ENCODE results near the gene PAQR4.
"Not testable (repeated sequence)": the region's sequence is repeated elsewhere in the genome, so short reads cannot be mapped to it uniquely, and the experiment has no call there.

The PAQR4 gene

GRCh38 chr16:2968738-2969544 is at the start of gene PAQR4:
PAQR4 (plus strand) TSS chr16:2969348; CDS start chr16:2969675, 327 bp downstream.
- DNase-seq = peak; percentile 97

GRCh38 chr16:2919511-2920255 is 49.5 kb upstream of the PAQR4 start:
- peak; percentile 71 for DNase-seq

GRCh38 chr16:2923481-2923880 is 45.7 kb upstream of the PAQR4 start:
- DNase-seq = no peak

GRCh38 chr16:2924901-2925755 is 44.0 kb upstream of the PAQR4 start:
- no peak for DNase-seq

GRCh38 chr16:2925951-2926649 is 43.0 kb upstream of the PAQR4 start:
- DNase-seq = no peak

DNA sequence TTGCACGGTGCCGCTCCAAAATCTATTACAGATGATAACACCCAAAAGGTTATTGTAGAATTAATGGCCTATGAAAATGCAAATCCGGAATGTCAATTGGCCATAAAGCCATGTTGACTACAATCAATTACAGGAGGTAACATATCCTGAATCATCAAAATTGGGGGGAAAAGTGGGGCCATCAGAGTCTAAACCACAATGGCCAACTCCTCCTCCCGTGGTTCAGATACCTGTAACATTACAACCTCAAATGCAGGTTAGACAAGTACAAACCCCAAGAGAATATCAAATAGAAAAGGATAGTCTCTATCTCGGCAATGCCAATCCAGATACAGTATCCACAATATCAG is 42.5 kb upstream of the PAQR4 start:
- no peak for DNase-seq

DNA sequence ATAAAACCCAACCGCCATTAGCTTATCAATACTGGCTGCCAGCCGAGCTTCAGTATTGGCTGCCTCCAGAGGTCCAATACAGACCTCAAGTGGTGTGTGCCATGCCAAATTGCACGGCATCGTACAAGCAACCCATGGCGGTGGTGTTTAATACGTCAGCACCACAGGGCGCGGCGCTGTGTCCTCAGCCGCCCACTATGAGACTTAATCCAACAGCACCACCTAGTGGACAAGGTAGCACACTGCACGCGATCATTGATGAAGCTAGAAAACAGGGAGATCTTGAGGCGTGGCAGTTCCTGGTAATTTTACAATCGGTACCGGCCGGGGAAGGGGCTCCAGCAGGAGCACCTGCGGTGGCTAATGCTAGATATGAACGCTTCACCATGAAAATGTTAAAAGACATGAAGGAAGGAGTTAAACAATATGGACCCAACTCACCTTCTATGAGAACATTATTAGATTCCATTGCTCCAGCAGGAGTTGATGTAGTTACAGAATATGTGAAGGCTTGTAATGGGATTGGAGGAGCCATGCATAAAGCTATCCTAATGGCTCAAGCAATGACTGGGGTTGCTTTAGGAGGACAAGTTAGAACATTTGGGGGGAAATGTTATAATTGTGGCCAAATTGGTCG is 42.0 kb upstream of the PAQR4 start:
- DNase-seq = peak; percentile 96

DNA sequence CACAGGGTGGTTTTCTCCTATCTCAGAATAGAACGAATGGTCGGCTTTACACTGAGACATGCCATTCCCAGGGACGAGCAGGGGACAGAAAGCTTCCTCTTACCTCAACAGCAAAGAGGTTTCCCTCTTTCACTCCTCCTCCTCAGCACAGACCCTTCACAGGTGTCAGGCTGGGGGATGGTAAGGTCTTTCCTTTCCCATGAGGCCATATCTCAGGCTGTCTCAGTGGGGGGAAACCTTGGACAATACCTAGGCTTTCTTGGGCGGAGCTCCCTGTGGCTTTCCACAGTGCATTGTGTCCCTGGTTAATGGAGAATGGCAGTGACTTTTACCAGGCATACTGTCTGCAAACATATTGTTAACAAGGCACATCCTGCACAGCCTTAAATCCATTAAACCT is 41.0 kb upstream of the PAQR4 start:
- not testable (repeated sequence) for DNase-seq

GRCh38 chr16:2928796-2929195 is 40.4 kb upstream of the PAQR4 start:
- DNase-seq = no peak

DNA sequence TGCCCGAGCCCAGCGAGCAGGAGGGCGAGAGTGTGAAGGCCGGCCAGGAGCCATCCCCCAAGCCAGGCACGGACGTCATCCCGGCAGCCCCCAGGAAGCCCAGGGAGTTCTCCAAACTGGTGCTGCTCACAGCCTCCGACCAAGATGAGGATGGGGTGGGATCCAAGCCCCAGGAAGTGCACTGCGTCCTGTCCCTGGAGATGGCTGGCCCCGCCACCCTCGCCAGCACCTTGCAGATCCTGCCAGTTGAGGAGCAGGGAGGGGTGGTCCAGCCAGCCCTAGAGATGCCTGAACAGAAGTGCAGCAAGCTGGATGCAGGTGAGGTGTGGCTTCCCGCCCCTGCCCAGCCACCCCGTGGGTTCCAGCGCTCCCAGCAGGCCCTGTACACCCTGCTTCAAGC is 39.5 kb upstream of the PAQR4 start:
- no peak for DNase-seq

GRCh38 chr16:2930236-2930635 is 38.9 kb upstream of the PAQR4 start:
- no peak for DNase-seq

GRCh38 chr16:2931231-2931914 is 37.8 kb upstream of the PAQR4 start:
- DNase-seq = not testable (repeated sequence)

GRCh38 chr16:2933136-2933535 is 36.0 kb upstream of the PAQR4 start:
- no peak for DNase-seq

DNA sequence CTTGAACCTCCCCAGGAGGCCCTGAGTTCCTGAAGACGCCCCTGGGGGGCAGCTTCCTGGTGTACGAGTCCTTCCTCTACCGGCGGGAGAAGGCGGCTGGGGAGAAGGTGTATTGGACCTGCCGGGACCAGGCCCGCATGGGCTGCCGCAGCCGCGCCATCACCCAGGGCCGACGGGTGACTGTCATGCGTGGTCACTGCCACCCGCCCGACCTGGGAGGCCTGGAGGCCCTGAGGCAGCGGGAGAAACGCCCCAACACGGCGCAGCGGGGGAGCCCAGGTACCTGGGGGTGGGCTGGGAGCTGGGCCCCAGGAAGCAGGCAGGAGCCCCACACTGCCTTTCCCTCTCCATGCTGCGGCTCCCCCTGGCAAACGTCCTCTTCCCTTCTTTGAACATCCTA is 35.4 kb upstream of the PAQR4 start:
- no peak for DNase-seq

GRCh38 chr16:2934450-2934849 is 34.7 kb upstream of the PAQR4 start:
- no peak for DNase-seq

GRCh38 chr16:2936436-2937011 is 32.6 kb upstream of the PAQR4 start:
- DNase-seq = no peak

DNA sequence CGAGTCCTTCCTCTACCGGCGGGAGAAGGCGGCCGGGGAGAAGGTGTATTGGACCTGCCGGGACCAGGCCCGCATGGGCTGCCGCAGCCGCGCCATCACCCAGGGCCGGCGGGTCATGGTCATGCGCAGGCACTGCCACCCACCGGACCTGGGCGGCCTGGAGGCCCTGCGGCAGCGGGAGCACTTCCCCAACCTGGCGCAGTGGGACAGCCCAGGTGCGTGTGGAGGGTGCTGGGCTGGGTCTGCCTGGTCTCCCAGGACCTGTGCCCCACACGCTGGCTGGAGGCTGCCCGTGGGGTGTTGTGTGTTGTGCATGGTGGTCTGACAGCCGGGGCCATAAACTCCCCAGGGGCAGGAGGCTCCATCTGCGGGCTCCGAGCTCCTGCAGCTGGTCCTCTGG is 32.0 kb upstream of the PAQR4 start:
- no peak for DNase-seq

GRCh38 chr16:2938206-2938605 is 30.9 kb upstream of the PAQR4 start:
- DNase-seq = no peak

- no peak for DNase-seq
Observed at GRCh38 chr16:2939968-2940367, 29.2 kb upstream of the PAQR4 start.

DNA sequence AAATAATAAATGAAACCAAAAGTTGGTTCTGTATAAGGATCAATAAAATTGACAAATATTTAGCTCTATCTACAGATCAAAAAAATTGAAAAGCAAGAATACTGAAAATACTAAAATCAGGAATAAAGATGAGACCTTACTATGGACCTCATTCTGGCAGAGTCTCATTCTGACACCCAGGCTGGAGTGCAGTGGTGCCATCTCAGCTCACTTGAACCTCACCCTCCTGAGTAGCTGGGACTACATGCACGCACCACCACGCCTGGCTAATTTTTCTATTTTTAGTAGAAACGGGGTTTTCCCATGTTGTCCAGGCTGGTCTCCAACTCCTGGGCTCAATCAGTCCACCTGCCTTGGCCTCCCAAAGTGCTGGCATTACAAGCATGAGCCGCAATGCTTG is 27.1 kb upstream of the PAQR4 start:
- no peak for DNase-seq

GRCh38 chr16:2943716-2944115 is 25.4 kb upstream of the PAQR4 start:
- not testable (repeated sequence) for DNase-seq
